IMR-90 (cell line): ENCODE measurements around the gene METTL4. TPM values are rescaled to one million over a fixed set of nuclear protein-coding genes. Genes with fewer than 3 reads are reported as not detected.

Source experiments
- ATAC-seq: fragments of 200-7000 bp; cut with Tn5 transposase; 2 replicates; pipeline ENCODE4 v1.9.1; 2020; ENCODE audit warnings: low read depth, mild to moderate bottlenecking, moderate library complexity
- BruUV-seq: library from RNA; stranded (reverse); fragments of 400-500 nt; replicated peaks from 2 replicates; lab custom pipeline; 2021; lab: Mats Ljungman, UMichigan
- CTCF ChIA-PET: fragments of 300-600 bp; formaldehyde crosslinking; extraction: SDS; loops from one replicate; lab custom pipeline; 2021; ENCODE audit warnings: antibody characterized with exemption; lab: Yijun Ruan, JAX
- POLR2A ChIA-PET: fragments of 300-600 bp; sonication (Branson Sonifier 250); formaldehyde crosslinking; loops from one replicate; lab custom pipeline; 2022; ENCODE audit warnings: antibody characterized with exemption; ENCODE audit not compliant: unreplicated experiment; lab: Charles Lee
- DNase-seq: peaks from one replicate; pipeline ENCODE4 v3.0.0; 2013
- H2AFZ ChIP-seq: replicated peaks from 2 replicates; pipeline ENCODE3; 2013; ENCODE audit warnings: low read length, mild to moderate bottlenecking; ENCODE audit not compliant: poor library complexity
- H2AK5ac ChIP-seq: 2 replicates; pipeline ENCODE4 v1.6.1; 2013; ENCODE audit warnings: low read depth, low read length, inconsistent platforms
- H2AK9ac ChIP-seq: replicated peaks from 2 replicates; pipeline ENCODE3; 2013; ENCODE audit warnings: mild to moderate bottlenecking, low read depth, low read length, moderate library complexity; ENCODE audit not compliant: poor library complexity
- H2BK120ac ChIP-seq: 2 replicates; pipeline ENCODE4 v1.6.1; 2013; ENCODE audit warnings: low read depth, low read length, inconsistent platforms
- H2BK15ac ChIP-seq: 3 replicates; pipeline ENCODE4 v1.6.1; 2013; ENCODE audit warnings: low read depth, low read length, inconsistent platforms
- H2BK20ac ChIP-seq: 2 replicates; pipeline ENCODE4 v1.6.1; 2013; ENCODE audit warnings: low read depth, mild to moderate bottlenecking, inconsistent platforms, low read length, moderate library complexity
- H2BK5ac ChIP-seq: 2 replicates; pipeline ENCODE4 v1.6.1; 2013; ENCODE audit warnings: mild to moderate bottlenecking, low read depth, low read length, inconsistent platforms; ENCODE audit not compliant: poor library complexity, severe bottlenecking
- H3K14ac ChIP-seq: replicated peaks from 2 replicates; pipeline ENCODE4 v1.6.1; 2013; ENCODE audit warnings: low read depth, low read length, inconsistent platforms
- H3K18ac ChIP-seq: 2 replicates; pipeline ENCODE4 v1.6.1; 2013; ENCODE audit warnings: low read depth, low read length, control low read depth
- H3K23ac ChIP-seq: 2 replicates; pipeline ENCODE4 v1.6.1; 2013; ENCODE audit warnings: low read depth, low read length, inconsistent platforms
- H3K27ac ChIP-seq: 2 replicates; pipeline ENCODE4 v1.5.1; 2013; ENCODE audit warnings: mild to moderate bottlenecking, control low read depth, low read length; ENCODE audit not compliant: insufficient read depth
- H3K27me3 ChIP-seq: 2 replicates; pipeline ENCODE4 v1.6.1; 2013; ENCODE audit warnings: low read length; ENCODE audit not compliant: control insufficient read depth, insufficient read depth
- H3K36me3 ChIP-seq: 2 replicates; pipeline ENCODE4 v1.6.1; 2013; ENCODE audit warnings: low read length, mixed read lengths; ENCODE audit not compliant: control insufficient read depth, insufficient read depth
- H3K4ac ChIP-seq: 2 replicates; pipeline ENCODE4 v1.6.1; 2013; ENCODE audit warnings: low read depth, low read length, inconsistent platforms
- H3K4me1 ChIP-seq: 2 replicates; pipeline ENCODE4 v1.6.1; 2013; ENCODE audit warnings: low read length, mixed read lengths; ENCODE audit not compliant: control insufficient read depth, insufficient read depth
- H3K4me2 ChIP-seq: 2 replicates; pipeline ENCODE4 v1.6.1; 2013; ENCODE audit warnings: low read depth, mild to moderate bottlenecking, control low read depth, low read length, moderate library complexity
- H3K4me3 ChIP-seq: 2 replicates; pipeline ENCODE4 v1.5.1; 2013; ENCODE audit warnings: low read depth, mild to moderate bottlenecking, control low read depth, low read length, moderate library complexity; ENCODE audit not compliant: insufficient read depth
- H3K56ac ChIP-seq: 2 replicates; pipeline ENCODE4 v1.6.1; 2013; ENCODE audit warnings: low read length, inconsistent platforms; ENCODE audit not compliant: insufficient read depth; ENCODE audit errors: extremely low read depth
- H3K79me1 ChIP-seq, 2 experiments: 2 replicates each; pipeline ENCODE4 v1.6.1; 2013; ENCODE audit warnings: low read length in 2 of 2, inconsistent platforms in 1 of 2, low read depth in 1 of 2
- H3K9ac ChIP-seq: 2 replicates; pipeline ENCODE4 v1.6.1; 2013; ENCODE audit warnings: low read depth, low read length, control low read depth
- H3K9me1 ChIP-seq: 2 replicates; pipeline ENCODE4 v1.6.1; 2013; ENCODE audit warnings: low read length, inconsistent platforms; ENCODE audit not compliant: insufficient read depth
- H3K9me3 ChIP-seq: 2 replicates; pipeline ENCODE4 v1.6.1; 2013; ENCODE audit warnings: low read length; ENCODE audit not compliant: control insufficient read depth, insufficient read depth
- H4K20me1 ChIP-seq: 2 replicates; pipeline ENCODE4 v1.6.1; 2013; ENCODE audit warnings: low read length, inconsistent platforms; ENCODE audit not compliant: insufficient read depth
- H4K5ac ChIP-seq: 2 replicates; pipeline ENCODE4 v1.6.1; 2013; ENCODE audit warnings: mild to moderate bottlenecking, low read depth, low read length, control low read depth
- H4K8ac ChIP-seq, 2 experiments: 2 replicates each; pipeline ENCODE4 v1.6.1; 2013; ENCODE audit warnings: low read depth in 2 of 2, low read length in 2 of 2, control low read depth in 1 of 2, inconsistent platforms in 1 of 2
- H4K91ac ChIP-seq: 2 replicates; pipeline ENCODE4 v1.6.1; 2013; ENCODE audit warnings: low read depth, low read length, inconsistent platforms; ENCODE audit not compliant: insufficient read depth
- BHLHE40 ChIP-seq: fragments of 150-350 bp; IDR thresholded peaks from 2 replicates; pipeline ENCODE4 v1.6.1; 2016; ENCODE audit warnings: mild to moderate bottlenecking, low read depth, low read length
- CEBPB ChIP-seq: IDR thresholded peaks from 2 replicates; pipeline ENCODE4 v1.6.1; 2012; ENCODE audit warnings: low read depth, low read length, improper control_type of control experiment
- CHD1 ChIP-seq: IDR thresholded peaks from 2 replicates; pipeline ENCODE4 v1.6.1; 2012; ENCODE audit warnings: low read depth, low read length, improper control_type of control experiment
- FOS ChIP-seq: fragments of 150-350 bp; IDR thresholded peaks from 2 replicates; pipeline ENCODE4 v1.6.1; 2016; ENCODE audit warnings: low read depth, low read length
- MAFK ChIP-seq: IDR thresholded peaks from 2 replicates; pipeline ENCODE4 v1.6.1; 2012; ENCODE audit warnings: low read depth, low read length, improper control_type of control experiment
- MAZ ChIP-seq: IDR thresholded peaks from 2 replicates; pipeline ENCODE4 v1.6.1; 2012; ENCODE audit warnings: low read depth, mild to moderate bottlenecking, low read length, improper control_type of control experiment, moderate library complexity, borderline replicate concordance
- MXI1 ChIP-seq: IDR thresholded peaks from 2 replicates; pipeline ENCODE4 v1.6.1; 2012; ENCODE audit warnings: low read depth, mild to moderate bottlenecking, low read length, moderate library complexity, borderline replicate concordance
- NFE2L2 ChIP-seq: fragments of 150-350 bp; IDR thresholded peaks from 2 replicates; pipeline ENCODE4 v1.6.1; 2016; ENCODE audit warnings: low read depth, mild to moderate bottlenecking, low read length
- POLR2A ChIP-seq: IDR thresholded peaks from 2 replicates; pipeline ENCODE4 v1.6.1; 2012; ENCODE audit warnings: mild to moderate bottlenecking, low read depth, low read length
- RAD21 ChIP-seq: IDR thresholded peaks from 2 replicates; pipeline ENCODE4 v1.6.1; 2012; ENCODE audit warnings: low read length, improper control_type of control experiment
- RCOR1 ChIP-seq: IDR thresholded peaks from 2 replicates; pipeline ENCODE4 v1.6.1; 2012; ENCODE audit warnings: mild to moderate bottlenecking, low read length, improper control_type of control experiment; ENCODE audit not compliant: insufficient replicate concordance
- RFX5 ChIP-seq: IDR thresholded peaks from 2 replicates; pipeline ENCODE4 v1.8.0; 2012; ENCODE audit warnings: low read depth, mild to moderate bottlenecking, low read length, moderate library complexity
- SMC3 ChIP-seq: fragments of 150-350 bp; IDR thresholded peaks from 2 replicates; pipeline ENCODE4 v1.6.1; 2016; ENCODE audit warnings: low read depth, mild to moderate bottlenecking, antibody characterized with exemption, low read length, moderate library complexity
- WGBS, 2 experiments: methylation state at CpG; one replicate each; pipeline versions ENCODE4 v1.1.5 to v1.1.7; 2013; ENCODE audit warnings: missing lambda C conversion rate in 2 of 2; ENCODE audit not compliant: insufficient read length in 1 of 2; ENCODE audit errors: extremely low coverage in 2 of 2; 5-methylcytosine and 5-hydroxymethylcytosine counted together
- dilution Hi-C: fragments of 300-500 bp; cut with HindIII; formaldehyde crosslinking; loops from one replicate; pipeline ENCODE4 v1.14.3; 2018; ENCODE audit warnings: low sequenced_read_pairs; ENCODE audit not compliant: unreplicated experiment
- in situ Hi-C: fragments of 300-500 bp; cut with MboI; formaldehyde crosslinking; loops from 3 replicates; pipeline ENCODE4 v1.14.3; 2019; ENCODE audit warnings: low sequenced_read_pairs, inconsistent platforms, mixed read lengths
- intact Hi-C: fragments of 100-400 bp; cut with micrococcal nuclease; formaldehyde crosslinking; loops from 2 replicates; pipeline ENCODE4 v1.10.0; 2022
- polyA plus RNA-seq, 3 experiments: library from polyadenylated mRNA; depleted of rRNA; stranded (reverse); fragments of >200 nt; gene quantifications; 2 replicates each; pipeline ENCODE4 v1.2.3, GENCODE V29; 2012; ENCODE audit warnings: low replicate concordance in 1 of 3
- total RNA-seq: library from RNA; depleted of rRNA; stranded (reverse); fragments of >200 nt; gene quantifications from 2 replicates; pipeline ENCODE4 v1.2.3, GENCODE V29; 2012
- TF ChIP-seq, protein P1 (sequence below): fragments of 150-350 bp; IDR thresholded peaks from 2 replicates; pipeline ENCODE4 v1.6.1; 2016; ENCODE audit warnings: low read depth, mild to moderate bottlenecking, low read length, moderate library complexity, borderline replicate concordance
- TF ChIP-seq, protein P2 (sequence below): fragments of 150-350 bp; IDR thresholded peaks from 2 replicates; pipeline ENCODE4 v1.6.1; 2017; ENCODE audit warnings: mild to moderate bottlenecking, antibody characterized with exemption, low read length, low read depth
- TF ChIP-seq, protein P3 (sequence below): conservative IDR thresholded peaks from 2 replicates; pipeline ENCODE4 v1.5.1; 2012; ENCODE audit warnings: mild to moderate bottlenecking, low read depth, low read length, improper control_type of control experiment

METTL4 gene
- total and polyA plus RNA-seq, 2 of the 4 experiments (the other 2 are of a cell fraction) = 4.9 to 5.4 TPM

DNA sequence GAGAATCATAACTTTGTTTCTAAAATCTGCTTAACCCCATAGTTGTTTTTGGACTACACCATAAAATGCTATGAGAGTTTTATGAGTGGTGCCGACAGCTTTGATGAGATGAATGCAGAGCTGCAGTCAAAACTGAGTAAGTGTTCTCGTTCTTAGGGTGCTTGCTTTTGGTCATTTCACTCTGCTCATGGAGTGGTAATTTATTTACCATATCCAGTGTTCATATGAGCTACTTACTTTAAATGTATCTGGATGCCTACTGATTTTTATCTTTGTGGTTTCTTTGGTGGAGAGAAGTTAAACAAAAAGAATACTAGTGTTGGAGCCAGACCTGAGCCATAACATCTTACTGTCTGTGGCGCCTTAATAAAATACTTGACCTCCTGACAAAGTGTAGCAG, 16.5 kb upstream of the METTL4 start:
- Histone ChIP-seq H3K18ac (no peak overlapping the region), H3K4me1 (peaks cover 5% of the 10 kb centered on the region), H4K8ac (no peak overlapping the region), H3K4me3 (no peak overlapping the region), H3K79me1 (peaks cover 3 to 15% of the 10 kb centered on the region in 2 experiments; a peak in 1 of 4 replicates), H2AK5ac (no peak overlapping the region), H2BK20ac (no peak overlapping the region), H2AK9ac (no peak overlapping the region), H2AFZ (no peak overlapping the region), H3K27ac (no peak overlapping the region), H3K56ac (no peak overlapping the region), H3K4me2 (no peak overlapping the region), H3K9me3 (no peaks in the 10 kb centered on the region), H3K36me3 (no peaks in the 10 kb centered on the region; the same call in 1 of the 2 replicates), H4K20me1 (no peaks in the 10 kb centered on the region), H3K14ac (no peak overlapping the region), H3K9me1 (no peaks in the 10 kb centered on the region), H3K4ac (no peak overlapping the region), H2BK5ac (no peak overlapping the region), H3K9ac (no peak overlapping the region), H2BK15ac (no peak overlapping the region), H4K5ac (no peak overlapping the region), H2BK120ac (no peak overlapping the region), H3K23ac (no peak overlapping the region), H3K27me3 (no peaks in the 10 kb centered on the region), H4K91ac (no peak overlapping the region)
- no CpG with 5 or more reads among the region's 3 CpGs for WGBS, 2 experiments
- DNase-seq (no peak), ATAC-seq (no peak)
- intact Hi-C loops (no loop called here), in situ Hi-C loops (no loop called here), dilution Hi-C loops (no loop called here)
- TF ChIP-seq RFX5 = no peak
- TF ChIP-seq MXI1 = no peak
- no peak for TF ChIP-seq CEBPB
- no peak for TF ChIP-seq MAFK
- no peak for TF ChIP-seq RAD21
- TF ChIP-seq POLR2A = no peak
- no peak for TF ChIP-seq RCOR1
- TF ChIP-seq CHD1 = no peak
- TF ChIP-seq, protein P1, sequence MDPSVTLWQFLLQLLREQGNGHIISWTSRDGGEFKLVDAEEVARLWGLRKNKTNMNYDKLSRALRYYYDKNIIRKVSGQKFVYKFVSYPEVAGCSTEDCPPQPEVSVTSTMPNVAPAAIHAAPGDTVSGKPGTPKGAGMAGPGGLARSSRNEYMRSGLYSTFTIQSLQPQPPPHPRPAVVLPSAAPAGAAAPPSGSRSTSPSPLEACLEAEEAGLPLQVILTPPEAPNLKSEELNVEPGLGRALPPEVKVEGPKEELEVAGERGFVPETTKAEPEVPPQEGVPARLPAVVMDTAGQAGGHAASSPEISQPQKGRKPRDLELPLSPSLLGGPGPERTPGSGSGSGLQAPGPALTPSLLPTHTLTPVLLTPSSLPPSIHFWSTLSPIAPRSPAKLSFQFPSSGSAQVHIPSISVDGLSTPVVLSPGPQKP = no peak
- TF ChIP-seq, protein P2, sequence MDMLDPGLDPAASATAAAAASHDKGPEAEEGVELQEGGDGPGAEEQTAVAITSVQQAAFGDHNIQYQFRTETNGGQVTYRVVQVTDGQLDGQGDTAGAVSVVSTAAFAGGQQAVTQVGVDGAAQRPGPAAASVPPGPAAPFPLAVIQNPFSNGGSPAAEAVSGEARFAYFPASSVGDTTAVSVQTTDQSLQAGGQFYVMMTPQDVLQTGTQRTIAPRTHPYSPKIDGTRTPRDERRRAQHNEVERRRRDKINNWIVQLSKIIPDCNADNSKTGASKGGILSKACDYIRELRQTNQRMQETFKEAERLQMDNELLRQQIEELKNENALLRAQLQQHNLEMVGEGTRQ = no peak
- TF ChIP-seq SMC3 = no peak
- TF ChIP-seq, protein P3, sequence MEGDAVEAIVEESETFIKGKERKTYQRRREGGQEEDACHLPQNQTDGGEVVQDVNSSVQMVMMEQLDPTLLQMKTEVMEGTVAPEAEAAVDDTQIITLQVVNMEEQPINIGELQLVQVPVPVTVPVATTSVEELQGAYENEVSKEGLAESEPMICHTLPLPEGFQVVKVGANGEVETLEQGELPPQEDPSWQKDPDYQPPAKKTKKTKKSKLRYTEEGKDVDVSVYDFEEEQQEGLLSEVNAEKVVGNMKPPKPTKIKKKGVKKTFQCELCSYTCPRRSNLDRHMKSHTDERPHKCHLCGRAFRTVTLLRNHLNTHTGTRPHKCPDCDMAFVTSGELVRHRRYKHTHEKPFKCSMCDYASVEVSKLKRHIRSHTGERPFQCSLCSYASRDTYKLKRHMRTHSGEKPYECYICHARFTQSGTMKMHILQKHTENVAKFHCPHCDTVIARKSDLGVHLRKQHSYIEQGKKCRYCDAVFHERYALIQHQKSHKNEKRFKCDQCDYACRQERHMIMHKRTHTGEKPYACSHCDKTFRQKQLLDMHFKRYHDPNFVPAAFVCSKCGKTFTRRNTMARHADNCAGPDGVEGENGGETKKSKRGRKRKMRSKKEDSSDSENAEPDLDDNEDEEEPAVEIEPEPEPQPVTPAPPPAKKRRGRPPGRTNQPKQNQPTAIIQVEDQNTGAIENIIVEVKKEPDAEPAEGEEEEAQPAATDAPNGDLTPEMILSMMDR = no peak
- no peak for TF ChIP-seq MAZ
- TF ChIP-seq NFE2L2 = no peak
- TF ChIP-seq FOS = no peak
- TF ChIP-seq BHLHE40 = no peak
- no TSS peak for BruUV-seq
- ChIA-PET CTCF (interaction anchor here (1.0 kb wide), 1 partner anchor 13 kb away, joined by 3 read pairs; no protein-coding TSS in a partner anchor), POLR2A (no interaction called here)
